NCI-H345 (cell line): Measurements from ENCODE around the gene HTR3E.
A peak's percentile ranks its signal among the peaks of the same experiment; 100 is the strongest.
"Not testable (repeated sequence)": the region's sequence is repeated elsewhere in the genome, so short reads cannot be mapped to it uniquely, and the experiment has no call there.

Source experiments
- DNase-seq: peaks from one replicate; lab custom pipeline; 2025; lab: John Stamatoyannopoulos, UW

Gene HTR3E

GRCh38 chr3:184110316-184110725 lies 13.5 kb downstream of the HTR3E start:
- no peak for DNase-seq

GRCh38 chr3:184116017-184116416 lies 19.2 kb downstream of the HTR3E start:
- no peak for DNase-seq

- DNase-seq: peak; percentile 5
These were observed 20.8 kb downstream of the HTR3E start for GRCh38 chr3:184117636-184118035.

GRCh38 chr3:184121031-184121430 lies 24.2 kb downstream of the HTR3E start:
- DNase-seq: not testable (repeated sequence)

- no peak for DNase-seq
These were observed 29.1 kb downstream of the HTR3E start for GRCh38 chr3:184126006-184126405.

GRCh38 chr3:184129012-184129411 lies 32.1 kb downstream of the HTR3E start:
- DNase-seq: peak; percentile 58

- no peak for DNase-seq
These were observed 36.1 kb downstream of the HTR3E start for GRCh38 chr3:184132945-184133344.

GRCh38 chr3:184133840-184134745 lies 37.2 kb downstream of the HTR3E start:
- DNase-seq: peak; percentile 84

GRCh38 chr3:184134746-184135148 lies 37.9 kb downstream of the HTR3E start:
- peak; percentile 72 for DNase-seq

- peak; percentile 96 for DNase-seq
These were observed 38.5 kb downstream of the HTR3E start, which contains the start of gene EIF2B5 for GRCh38 chr3:184135149-184135910. EIF2B5 (plus strand) TSS chr3:184135358; CDS start chr3:184135386, 28 bp downstream.

GRCh38 chr3:184135911-184136260 lies 39.0 kb downstream of the HTR3E start:
- no peak for DNase-seq

- DNase-seq: no peak
These were observed 43.6 kb downstream of the HTR3E start for GRCh38 chr3:184140436-184140835.

GRCh38 chr3:184142199-184142598 lies 45.3 kb downstream of the HTR3E start:
- no peak for DNase-seq

- no peak for DNase-seq
These were observed 46.5 kb downstream of the HTR3E start for GRCh38 chr3:184143327-184143726.

- DNase-seq: no peak
These were observed 47.6 kb downstream of the HTR3E start for GRCh38 chr3:184144505-184144904.

- DNase-seq: peak; percentile 67
These were observed 48.3 kb downstream of the HTR3E start for GRCh38 chr3:184145111-184145524.

- no peak for DNase-seq
These were observed 48.9 kb downstream of the HTR3E start for GRCh38 chr3:184145751-184146270.

- no peak for DNase-seq
These were observed 51.2 kb downstream of the HTR3E start for GRCh38 chr3:184148076-184148475.

GRCh38 chr3:184149123-184149522 lies 52.3 kb downstream of the HTR3E start:
- no peak for DNase-seq

- DNase-seq: not testable (repeated sequence)
These were observed 52.9 kb downstream of the HTR3E start for GRCh38 chr3:184149770-184150169.

GRCh38 chr3:184154885-184155643 lies 58.2 kb downstream of the HTR3E start, which contains the start of gene DVL3:
DVL3 (plus strand) TSS chr3:184155377; CDS start chr3:184155636, 259 bp downstream.
- peak; percentile 73 for DNase-seq
